Measurements from ENCODE around the gene KCNMA1. TPM values are rescaled to one million over a fixed set of nuclear protein-coding genes. Genes with fewer than 3 reads are reported as not detected.

The KCNMA1 gene
- total RNA-seq: 32.5 and 46.8 TPM in 2 replicates

GRCh38 chr10:77637532-77638320 is at the start of gene KCNMA1:
TSS of gene KCNMA1 (minus strand) at chr10:77637808.

Measured in mesangial cell (primary cell).